Esophagus squamous epithelium (tissue), 4 donors: ENCODE data around the gene IL10RA.
"Not testable (repeated sequence)": the region's sequence is repeated elsewhere in the genome, so short reads cannot be mapped to it uniquely, and the experiment has no call there.

Source experiments
- POLR2A ChIP-seq, 4 donors: fragments of 450-650 bp; IDR thresholded peaks; one replicate each; pipeline ENCODE4 v1.6.1; 2017; ENCODE audit warnings: antibody characterized with exemption in 4 of 4, mild to moderate bottlenecking in 4 of 4, moderate library complexity in 3 of 4
- TF ChIP-seq, protein P1 (sequence below), 6 experiments: fragments of 450-650 bp in 4 of 6; fragments of 200-600 bp in 2 of 6; sonication (generic) in 2 of 6; IDR thresholded peaks; one replicate each; pipeline ENCODE4 v1.5.1; 2016 to 2019; ENCODE audit warnings: antibody characterized with exemption in 6 of 6, mild to moderate bottlenecking in 4 of 6, moderate library complexity in 4 of 6

DNA sequence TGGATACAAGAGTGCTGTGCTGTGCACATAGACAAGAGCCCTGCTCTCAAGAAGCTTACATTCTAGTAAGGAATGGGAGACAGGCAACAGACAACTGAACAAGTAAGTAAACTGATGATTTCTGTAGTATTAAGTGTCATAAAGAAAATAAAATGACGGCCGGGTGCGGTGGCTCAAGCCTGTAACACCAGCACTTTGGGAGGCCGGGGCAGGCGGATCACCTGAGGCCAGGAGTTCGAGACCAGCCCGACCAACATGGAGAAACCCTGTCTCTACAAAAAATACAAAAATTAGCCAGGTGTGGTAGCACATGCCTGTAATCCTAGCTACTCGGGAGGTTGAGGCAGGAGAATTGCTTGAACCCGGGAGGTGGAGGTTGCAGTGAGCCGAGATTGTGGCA is 38.4 kb upstream of the IL10RA start:
- TF ChIP-seq, protein P1, sequence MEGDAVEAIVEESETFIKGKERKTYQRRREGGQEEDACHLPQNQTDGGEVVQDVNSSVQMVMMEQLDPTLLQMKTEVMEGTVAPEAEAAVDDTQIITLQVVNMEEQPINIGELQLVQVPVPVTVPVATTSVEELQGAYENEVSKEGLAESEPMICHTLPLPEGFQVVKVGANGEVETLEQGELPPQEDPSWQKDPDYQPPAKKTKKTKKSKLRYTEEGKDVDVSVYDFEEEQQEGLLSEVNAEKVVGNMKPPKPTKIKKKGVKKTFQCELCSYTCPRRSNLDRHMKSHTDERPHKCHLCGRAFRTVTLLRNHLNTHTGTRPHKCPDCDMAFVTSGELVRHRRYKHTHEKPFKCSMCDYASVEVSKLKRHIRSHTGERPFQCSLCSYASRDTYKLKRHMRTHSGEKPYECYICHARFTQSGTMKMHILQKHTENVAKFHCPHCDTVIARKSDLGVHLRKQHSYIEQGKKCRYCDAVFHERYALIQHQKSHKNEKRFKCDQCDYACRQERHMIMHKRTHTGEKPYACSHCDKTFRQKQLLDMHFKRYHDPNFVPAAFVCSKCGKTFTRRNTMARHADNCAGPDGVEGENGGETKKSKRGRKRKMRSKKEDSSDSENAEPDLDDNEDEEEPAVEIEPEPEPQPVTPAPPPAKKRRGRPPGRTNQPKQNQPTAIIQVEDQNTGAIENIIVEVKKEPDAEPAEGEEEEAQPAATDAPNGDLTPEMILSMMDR (IDR thresholded peaks at IDR 0.05): not testable (repeated sequence)
- not testable (repeated sequence) for TF ChIP-seq POLR2A (IDR thresholded peaks at IDR 0.05)
